Bone marrow (tissue), 2 donors: ENCODE measurements around the gene ZNF699.
"Not testable (repeated sequence)": the region's sequence is repeated elsewhere in the genome, so short reads cannot be mapped to it uniquely, and the experiment has no call there.

ENCODE experiments used
- DNase-seq, 2 donors: peaks; one replicate each; lab custom pipeline; 2025; lab: John Stamatoyannopoulos, UW

ZNF699 gene

DNA sequence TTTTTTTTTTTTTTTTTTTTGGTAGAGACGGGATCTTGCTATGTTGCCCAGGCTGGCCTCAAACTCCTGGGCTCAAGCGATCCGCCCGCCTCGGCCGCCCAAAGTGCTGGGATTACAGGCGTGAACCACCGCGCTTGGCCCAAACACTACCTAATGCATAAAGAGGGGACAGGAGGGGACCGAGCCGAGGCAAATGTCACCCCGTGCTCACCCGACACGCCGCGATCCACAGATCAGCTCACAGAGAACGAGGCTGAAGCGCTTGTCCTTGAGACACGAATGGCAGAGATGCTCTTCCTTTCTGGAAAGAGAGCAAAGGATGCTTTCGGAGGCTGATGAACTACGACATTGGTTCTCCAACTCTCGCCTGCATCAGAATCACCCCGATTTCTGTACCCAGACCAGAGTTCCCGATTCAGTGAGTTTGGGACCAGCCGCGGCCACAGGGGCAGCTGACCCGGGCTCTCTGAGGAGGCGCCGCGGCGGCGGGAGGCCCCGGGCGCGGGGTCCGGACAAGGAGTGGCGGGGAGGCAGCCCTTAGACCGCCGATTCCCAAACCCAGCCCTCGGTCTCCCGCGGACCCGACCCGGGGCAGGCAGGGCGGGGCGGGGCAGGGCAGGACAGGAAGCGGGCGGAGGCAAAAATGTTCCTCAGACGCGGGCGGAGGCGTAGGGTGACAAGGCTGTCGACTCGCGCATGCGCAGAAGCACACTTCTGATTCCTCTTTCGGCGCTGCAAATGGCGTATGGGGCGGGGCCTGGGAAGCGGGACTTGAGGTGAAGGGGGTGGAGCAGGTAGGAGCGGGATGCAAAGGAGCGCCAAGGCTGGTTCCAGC is at the start of gene ZNF699:
ZNF699 (minus strand) TSS at position 700 of the 835 bp plus-strand sequence. CDS start 4,719 bp downstream, outside the sequence.
- DNase-seq: peak; percentile 95 to 96

GRCh38 chr19:9354651-9355050 is 45.0 kb upstream of the ZNF699 start:
- DNase-seq: no peak

GRCh38 chr19:9353011-9353410 is 43.4 kb upstream of the ZNF699 start:
- DNase-seq: no peak

GRCh38 chr19:9352505-9352904 is 42.9 kb upstream of the ZNF699 start:
- no peak for DNase-seq

DNA sequence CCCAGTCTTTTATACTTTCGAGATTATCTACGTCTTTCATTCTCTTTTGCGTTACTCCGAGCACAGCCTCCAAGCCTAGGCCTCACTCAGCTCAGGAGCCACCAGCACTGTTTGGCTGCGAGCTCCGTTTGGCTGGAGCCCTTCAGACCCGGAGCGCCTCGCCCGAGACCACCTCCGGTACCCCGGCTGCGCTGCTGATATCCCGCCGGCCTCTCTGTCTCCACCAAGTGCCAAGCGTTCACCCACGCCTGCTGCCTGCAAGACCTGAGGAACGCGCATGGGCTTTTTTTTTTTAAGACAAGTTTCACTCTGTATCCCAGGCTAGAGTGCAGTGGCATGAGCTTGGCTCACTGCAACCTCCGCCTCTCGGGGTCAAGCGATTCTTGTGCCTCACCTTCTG is 39.0 kb upstream of the ZNF699 start:
- no peak for DNase-seq

DNA sequence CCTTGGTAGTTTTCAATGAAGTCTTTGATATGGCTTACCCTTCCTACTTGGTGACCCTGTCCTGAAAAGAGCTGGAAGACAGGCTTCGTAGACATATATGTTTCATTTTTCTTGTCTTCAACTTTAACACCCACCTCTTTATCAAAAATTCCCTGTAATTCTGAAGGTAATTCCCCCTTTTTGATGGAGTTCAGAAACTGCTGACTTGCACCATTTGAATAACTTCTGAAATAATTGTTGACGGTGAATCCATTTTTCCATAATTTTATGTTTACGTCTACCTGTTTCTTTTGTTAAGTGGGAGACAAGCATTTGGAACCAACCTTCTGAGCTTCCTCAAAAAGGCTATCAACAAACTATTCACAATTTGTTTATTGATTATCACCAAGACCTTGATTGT is 38.6 kb upstream of the ZNF699 start:
- DNase-seq: no peak

DNA sequence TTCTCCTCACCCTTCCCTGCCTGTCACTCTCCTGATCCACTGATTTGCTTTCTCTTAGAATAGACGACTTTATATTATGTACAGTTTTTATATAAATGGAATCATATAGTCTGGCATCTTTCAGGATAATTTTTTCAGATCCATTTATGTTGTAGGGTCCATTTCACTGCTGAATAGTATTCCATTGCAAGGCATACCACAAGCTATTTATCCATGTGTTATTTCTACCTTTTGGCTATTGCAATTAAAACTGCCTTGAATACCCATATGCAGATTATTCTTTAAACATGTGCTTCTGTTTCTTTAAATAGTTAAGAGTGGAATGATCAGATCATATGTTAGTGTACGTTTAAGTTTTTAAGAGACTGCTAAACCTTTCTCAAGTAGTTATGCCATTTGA is 35.4 kb upstream of the ZNF699 start:
- DNase-seq: no peak

GRCh38 chr19:9342610-9343304 is 33.1 kb upstream of the ZNF699 start:
- no peak for DNase-seq

- DNase-seq: no peak
These were observed 20.4 kb upstream of the ZNF699 start for GRCh38 chr19:9329999-9330398.

GRCh38 chr19:9324584-9324962 is 14.9 kb upstream of the ZNF699 start:
- DNase-seq: no peak

DNA sequence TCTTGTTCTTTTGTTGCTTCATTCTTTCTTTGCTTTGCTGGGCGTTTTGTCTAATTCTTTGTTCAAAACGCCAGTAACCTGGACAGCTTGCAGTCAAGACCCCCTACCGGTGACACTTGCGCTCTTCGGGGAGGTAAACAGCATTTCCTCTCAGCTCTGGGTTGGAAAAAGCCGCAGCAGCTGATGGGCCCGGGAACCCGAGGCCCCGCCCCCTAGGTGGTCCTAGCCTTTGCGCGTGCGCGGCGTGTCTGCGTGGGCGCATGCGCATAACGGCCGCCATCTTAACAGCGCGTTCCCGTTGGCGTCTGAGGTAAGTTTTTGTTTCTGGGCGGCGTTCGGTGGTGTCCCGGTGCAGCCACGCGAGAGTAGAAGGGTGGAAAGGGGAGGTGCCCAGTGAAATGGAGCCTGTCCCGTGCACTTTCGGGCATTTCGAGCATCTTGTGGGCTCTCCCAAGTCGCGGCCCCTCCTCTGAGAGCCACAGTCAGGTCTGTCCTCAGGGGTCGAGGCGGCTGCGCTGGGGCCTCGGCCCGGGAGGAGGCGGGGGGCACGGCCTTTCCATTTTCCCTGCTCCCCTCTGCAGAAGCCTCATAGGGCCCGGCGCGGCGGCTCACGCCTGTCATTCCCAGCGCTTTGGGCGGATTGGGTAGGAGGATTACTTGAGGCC is 14.4 kb upstream of the ZNF699 start, which contains the start of gene ZNF559:
ZNF559 (plus strand) TSS at position 261 of the 665 bp plus-strand sequence. CDS start 14,371 bp downstream, outside the sequence.
- DNase-seq: peak; percentile 84 to 95

DNA sequence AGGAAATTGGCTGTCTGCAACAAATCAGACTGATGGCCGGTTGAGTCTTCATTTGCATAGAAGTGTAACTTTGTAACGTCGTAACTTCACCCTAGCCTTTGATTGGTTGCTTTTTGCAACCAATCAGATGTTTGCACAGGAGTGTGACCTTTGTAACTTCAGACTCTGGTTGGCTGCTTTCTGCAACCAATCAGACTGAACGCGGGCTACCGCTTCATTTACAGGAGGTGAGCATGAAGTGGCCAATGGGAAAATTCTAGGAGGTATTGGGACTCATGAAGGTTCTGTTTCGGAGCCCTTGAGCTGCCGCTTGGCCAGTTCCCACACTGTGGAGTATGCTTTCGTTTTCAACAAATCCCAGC is 13.9 kb upstream of the ZNF699 start:
- DNase-seq: peak in 1 of 2 donors; percentile 63

DNA sequence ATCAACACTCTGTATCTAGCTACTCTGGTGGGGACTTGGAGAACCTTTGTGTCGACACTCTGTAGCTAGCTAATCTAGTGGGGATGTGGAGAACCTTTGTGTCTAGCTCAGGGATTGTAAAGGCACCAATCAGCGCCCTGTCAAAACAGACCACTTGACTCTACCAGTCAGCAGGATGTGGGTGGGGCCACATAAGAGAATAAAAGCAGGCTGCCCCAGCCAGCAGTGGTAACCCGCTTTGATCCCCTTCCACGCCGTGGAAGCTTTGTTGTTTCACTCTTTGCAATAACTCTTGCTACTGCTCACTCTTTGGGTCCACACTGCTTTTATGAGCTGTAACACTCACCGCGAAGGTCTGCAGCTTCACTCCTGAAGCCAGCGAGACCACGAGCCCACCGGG is 12.6 kb upstream of the ZNF699 start:
- not testable (repeated sequence) for DNase-seq

DNA sequence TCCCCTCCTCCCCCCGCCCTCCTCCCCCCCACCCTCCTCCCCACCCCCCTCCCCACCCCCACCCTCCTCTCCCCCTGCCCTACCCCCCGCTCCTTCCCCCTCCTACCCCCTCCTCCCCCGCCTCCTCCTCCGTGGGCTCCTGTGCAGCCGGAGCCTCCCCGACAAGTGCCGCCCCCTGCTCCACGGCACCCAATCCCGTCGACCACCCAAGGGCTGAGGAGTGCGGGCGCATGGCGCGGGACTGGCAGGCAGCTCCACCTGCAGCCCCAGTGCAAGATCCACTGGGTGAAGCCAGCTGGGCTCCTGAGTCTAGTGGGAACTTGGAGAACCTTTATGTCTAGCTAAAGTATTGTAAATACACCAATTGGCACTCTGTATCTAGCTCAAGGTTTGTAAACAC is 12.1 kb upstream of the ZNF699 start:
- not testable (repeated sequence) for DNase-seq

DNA sequence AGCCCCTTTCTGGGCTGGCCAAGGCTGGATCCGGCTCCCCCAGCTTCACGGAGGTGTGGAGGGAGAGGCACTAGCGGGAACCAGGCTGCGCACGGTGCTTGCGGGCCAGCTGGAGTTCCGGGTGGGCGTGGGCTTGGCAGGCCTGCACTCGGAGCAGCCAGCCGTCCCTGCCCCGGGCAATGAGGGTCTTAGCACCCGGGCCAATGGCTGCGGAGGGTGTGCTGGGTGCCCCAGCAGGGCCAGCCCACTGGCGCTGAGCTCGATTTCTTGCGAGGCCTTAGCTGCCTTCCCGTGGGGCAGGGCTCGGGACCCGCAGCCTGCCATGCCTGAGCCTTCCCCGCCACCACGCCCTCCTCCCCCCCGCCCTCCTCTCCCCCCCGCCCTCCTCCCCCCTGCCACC is 11.7 kb upstream of the ZNF699 start:
- no peak for DNase-seq

- DNase-seq: no peak
These were observed 4.1 kb upstream of the ZNF699 start for GRCh38 chr19:9313756-9314155.

GRCh38 chr19:9309974-9310446 is 372 bp upstream of the ZNF699 start:
- no peak for DNase-seq

- DNase-seq: no peak
These were observed 1.4 kb downstream of the ZNF699 start for GRCh38 chr19:9308091-9308770.

- DNase-seq: no peak
These were observed 3.2 kb downstream of the ZNF699 start for GRCh38 chr19:9306443-9306842.

DNA sequence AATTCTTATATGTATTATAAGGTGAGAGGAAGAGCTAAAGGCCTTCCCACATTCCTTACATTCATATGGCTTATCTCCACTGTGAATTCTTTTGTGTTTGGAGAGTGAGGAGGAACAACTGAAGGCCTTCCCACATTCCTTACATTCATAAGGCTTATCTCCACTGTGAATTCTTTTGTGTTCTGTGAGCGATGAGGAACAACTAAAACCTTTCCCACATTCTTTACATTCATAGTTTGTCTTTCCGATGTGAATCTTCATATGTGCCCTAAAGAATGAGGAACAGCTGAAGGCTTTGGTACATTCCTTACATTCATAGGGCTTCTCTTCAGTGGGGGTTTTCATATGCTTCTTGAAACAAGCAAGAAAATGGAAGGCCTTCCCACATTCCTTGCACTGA is 13.3 kb downstream of the ZNF699 start:
- DNase-seq: no peak

GRCh38 chr19:9295411-9295849 is 14.2 kb downstream of the ZNF699 start:
- DNase-seq: no peak
